Stimulated activated CD4-positive, alpha-beta T cell treated with anti-CD3 and anti-CD28 coated beads, Interleukin-4, amount 100 ng/mL, for 24 hours (primary cell): ENCODE measurements around the gene NAALADL2.

Source experiments
- DNase-seq: peaks from one replicate; pipeline ENCODE4 v3.0.0-alpha.2; 2020

Gene NAALADL2

GRCh38 chr3:175214216-175214615, 355.1 kb downstream of the NAALADL2 start:
- no peak for DNase-seq

GRCh38 chr3:175215833-175216232, 356.7 kb downstream of the NAALADL2 start:
- DNase-seq = no peak

- no peak for DNase-seq
These were observed 363.2 kb downstream of the NAALADL2 start for GRCh38 chr3:175222356-175222755.

- no peak for DNase-seq
These were observed 364.9 kb downstream of the NAALADL2 start for GRCh38 chr3:175224051-175224450.

GRCh38 chr3:175226444-175226843, 367.3 kb downstream of the NAALADL2 start:
- DNase-seq = no peak

- DNase-seq = no peak
These were observed 368.0 kb downstream of the NAALADL2 start for GRCh38 chr3:175227126-175227525.

GRCh38 chr3:175233957-175234940, 375.1 kb downstream of the NAALADL2 start:
- DNase-seq = no peak

GRCh38 chr3:175238801-175239200, 379.7 kb downstream of the NAALADL2 start:
- DNase-seq = no peak

- DNase-seq = no peak
These were observed 381.8 kb downstream of the NAALADL2 start for GRCh38 chr3:175240921-175241320.

- DNase-seq = no peak
These were observed 383.1 kb downstream of the NAALADL2 start for GRCh38 chr3:175242243-175242642.

- no peak for DNase-seq
These were observed 387.1 kb downstream of the NAALADL2 start for GRCh38 chr3:175246234-175246633.

- DNase-seq = no peak
These were observed 387.6 kb downstream of the NAALADL2 start for GRCh38 chr3:175246766-175247165.

GRCh38 chr3:175247629-175248028, 388.5 kb downstream of the NAALADL2 start:
- no peak for DNase-seq

GRCh38 chr3:175248832-175249231, 389.7 kb downstream of the NAALADL2 start:
- DNase-seq = no peak

GRCh38 chr3:175255698-175256097, 396.6 kb downstream of the NAALADL2 start:
- no peak for DNase-seq

GRCh38 chr3:175257123-175257522, 398.0 kb downstream of the NAALADL2 start:
- no peak for DNase-seq

- DNase-seq = no peak
These were observed 399.6 kb downstream of the NAALADL2 start for GRCh38 chr3:175258763-175259162.

- DNase-seq = no peak
These were observed 401.1 kb downstream of the NAALADL2 start for GRCh38 chr3:175260145-175260794.

- DNase-seq = no peak
These were observed 407.3 kb downstream of the NAALADL2 start for GRCh38 chr3:175266478-175266877.

GRCh38 chr3:175267121-175267531, 408.0 kb downstream of the NAALADL2 start:
- DNase-seq = no peak

GRCh38 chr3:175267561-175267960, 408.4 kb downstream of the NAALADL2 start:
- DNase-seq = no peak

- no peak for DNase-seq
These were observed 410.3 kb downstream of the NAALADL2 start for GRCh38 chr3:175269394-175269793.

GRCh38 chr3:175270198-175270837, 411.2 kb downstream of the NAALADL2 start:
- no peak for DNase-seq

- DNase-seq = no peak
These were observed 411.7 kb downstream of the NAALADL2 start for GRCh38 chr3:175270866-175271265.
